Measurements from ENCODE around the gene TMEM179B. TPM values are rescaled to one million over a fixed set of nuclear protein-coding genes. Genes with fewer than 3 reads are reported as not detected.
"Not testable (repeated sequence)": the region's sequence is repeated elsewhere in the genome, so short reads cannot be mapped to it uniquely, and the experiment has no call there.

TMEM179B gene
- polyA plus RNA-seq = 10 to 100 TPM; 46.7 to 79.3 (median 59.2) TPM
- long read RNA-seq, donor 1, transcript TMEM179B-201 (5 exons, 1,023 nt) = major isoform, 76 of 201 reads
- long read RNA-seq, donor 1, partial matches to known transcripts = 16 of 201 reads
- long read RNA-seq, donor 1, other reads (novel, unspliced or antisense) = 106 of 201 reads
- long read RNA-seq, donor 2, transcript TMEM179B-201 (5 exons, 1,023 nt) = major isoform, 12 of 13 reads
- long read RNA-seq, donor 2, partial matches to known transcripts = 0 of 13 reads
- long read RNA-seq, donor 2, other reads (novel, unspliced or antisense) = 0 of 13 reads
- long read RNA-seq, donor 3, transcript TMEM179B-201 (5 exons, 1,023 nt) = major isoform, 20 of 21 reads
- long read RNA-seq, donor 3, partial matches to known transcripts = 0 of 21 reads
- long read RNA-seq, donor 3, other reads (novel, unspliced or antisense) = 0 of 21 reads
- long read RNA-seq, donor 4 = 0 reads
- long read RNA-seq, donor 5, transcript TMEM179B-201 (5 exons, 1,023 nt) = major isoform, 5 of 5 reads
- long read RNA-seq, donor 5, partial matches to known transcripts = 0 of 5 reads
- long read RNA-seq, donor 5, other reads (novel, unspliced or antisense) = 0 of 5 reads
- long read RNA-seq, donor 6, transcript TMEM179B-201 (5 exons, 1,023 nt) = major isoform, 38 of 119 reads
- long read RNA-seq, donor 6, partial matches to known transcripts = 47 of 119 reads
- long read RNA-seq, donor 6, other reads (novel, unspliced or antisense) = 32 of 119 reads
- long read RNA-seq, donor 7 = 0 reads
- long read RNA-seq, donor 8, partial matches to known transcripts = 0 of 1 reads
- long read RNA-seq, donor 8, other reads (novel, unspliced or antisense) = 0 of 1 reads
- long read RNA-seq, donor 9, transcript TMEM179B-201 (5 exons, 1,023 nt) = major isoform, 10 of 26 reads
- long read RNA-seq, donor 9, partial matches to known transcripts = 6 of 26 reads
- long read RNA-seq, donor 9, other reads (novel, unspliced or antisense) = 9 of 26 reads
- long read RNA-seq, donor 10, transcript TMEM179B-201 (5 exons, 1,023 nt) = major isoform, 33 of 42 reads
- long read RNA-seq, donor 10, partial matches to known transcripts = 7 of 42 reads
- long read RNA-seq, donor 10, other reads (novel, unspliced or antisense) = 0 of 42 reads

GRCh38 chr11:62787005-62787759, at the start of gene TMEM179B:
Gene TMEM179B (plus strand): TSS chr11:62787402. CDS start chr11:62787432, 30 bp downstream.
- FAIRE-seq = no peak
- H3K36me3 ChIP-seq (ENCODE audit: control insufficient read depth in 3 of 3, insufficient read depth in 2 of 3, low read depth in 1 of 3, low read length in 3 of 3) = peaks cover 3 to 55% (median 11%) of the 10 kb centered on the region in 3 donors
- no peaks in the 10 kb centered on the region for H3K27me3 ChIP-seq (ENCODE audit: control insufficient read depth in 3 of 3, insufficient read depth in 3 of 3, low read length in 3 of 3)
- peak within 1 kb of the TSS; percentile 92 to 99 (median 92) for H3K27ac ChIP-seq (ENCODE audit: low read depth in 1 of 3, low read length in 2 of 3)
- no peaks in the 10 kb centered on the region for H3K9me3 ChIP-seq (ENCODE audit: control insufficient read depth in 2 of 2, insufficient read depth in 1 of 2, low read depth in 1 of 2, low read length in 1 of 2)
- 0 to 1% (median 0%) methylated on average over 51 to 88 of the region's 88 CpGs for WGBS, 3 donors
- peak; percentile 98 to 100 for DNase-seq
- H3K4me3 ChIP-seq (ENCODE audit: low read depth in 1 of 3, low read length in 3 of 3) = peak within 1 kb of the TSS; percentile 86 to 91 (median 87)
- peaks cover 2 to 27% (median 9%) of the 10 kb centered on the region in 3 donors for H3K4me1 ChIP-seq (ENCODE audit: control insufficient read depth in 3 of 3, insufficient read depth in 2 of 3, low read depth in 1 of 3, low read length in 2 of 3)

GRCh38 chr11:62747475-62748160, 39.6 kb upstream of the TMEM179B start:
- H3K9me3 ChIP-seq (ENCODE audit: control insufficient read depth in 2 of 2, insufficient read depth in 1 of 2, low read depth in 1 of 2, low read length in 1 of 2) = no peaks in the 10 kb centered on the region
- H3K4me3 ChIP-seq (ENCODE audit: low read depth in 1 of 3, low read length in 3 of 3) = no peak overlapping the region
- H3K4me1 ChIP-seq (ENCODE audit: control insufficient read depth in 3 of 3, insufficient read depth in 2 of 3, low read depth in 1 of 3, low read length in 2 of 3) = peaks cover 0 to under 1% (median 0%) of the 10 kb centered on the region in 3 donors
- no peaks in the 10 kb centered on the region for H3K27me3 ChIP-seq (ENCODE audit: control insufficient read depth in 3 of 3, insufficient read depth in 3 of 3, low read length in 3 of 3)
- H3K27ac ChIP-seq (ENCODE audit: low read depth in 1 of 3, low read length in 2 of 3) = no peak overlapping the region
- FAIRE-seq (no peak), DNase-seq (no peak)
- H3K36me3 ChIP-seq (ENCODE audit: control insufficient read depth in 3 of 3, insufficient read depth in 2 of 3, low read depth in 1 of 3, low read length in 3 of 3) = peaks cover 2 to 23% (median 3%) of the 10 kb centered on the region in 3 donors
- WGBS, 3 donors = 76 to 84% (median 81%) methylated on average over 9 of the region's 9 CpGs

GRCh38 chr11:62749931-62750330, 37.3 kb upstream of the TMEM179B start:
- not testable (repeated sequence) for H3K27me3 ChIP-seq (ENCODE audit: control insufficient read depth in 3 of 3, insufficient read depth in 3 of 3, low read length in 3 of 3); DNase-seq; H3K9me3 ChIP-seq (ENCODE audit: control insufficient read depth in 2 of 2, insufficient read depth in 1 of 2, low read depth in 1 of 2, low read length in 1 of 2); H3K4me3 ChIP-seq (ENCODE audit: low read depth in 1 of 3, low read length in 3 of 3); FAIRE-seq; H3K27ac ChIP-seq (ENCODE audit: low read depth in 1 of 3, low read length in 2 of 3)
- Histone ChIP-seq H3K36me3 (ENCODE audit: control insufficient read depth in 3 of 3, insufficient read depth in 2 of 3, low read depth in 1 of 3, low read length in 3 of 3) (peaks cover 2 to 29% (median 3%) of the 10 kb centered on the region in 3 donors), H3K4me1 (ENCODE audit: control insufficient read depth in 3 of 3, insufficient read depth in 2 of 3, low read depth in 1 of 3, low read length in 2 of 3) (peaks cover 0 to 10% (median 7%) of the 10 kb centered on the region in 3 donors)
- WGBS, 3 donors = 94 to 98% (median 98%) methylated on average over 5 of the region's 5 CpGs

GRCh38 chr11:62752177-62752785, 34.9 kb upstream of the TMEM179B start:
- Histone ChIP-seq H3K27ac (ENCODE audit: low read depth in 1 of 3, low read length in 2 of 3) (no peak overlapping the region), H3K36me3 (ENCODE audit: control insufficient read depth in 3 of 3, insufficient read depth in 2 of 3, low read depth in 1 of 3, low read length in 3 of 3) (peaks cover 2 to 29% (median 3%) of the 10 kb centered on the region in 3 donors), H3K4me1 (ENCODE audit: control insufficient read depth in 3 of 3, insufficient read depth in 2 of 3, low read depth in 1 of 3, low read length in 2 of 3) (peaks cover 0 to 10% (median 7%) of the 10 kb centered on the region in 3 donors), H3K9me3 (ENCODE audit: control insufficient read depth in 2 of 2, insufficient read depth in 1 of 2, low read depth in 1 of 2, low read length in 1 of 2) (no peaks in the 10 kb centered on the region), H3K27me3 (ENCODE audit: control insufficient read depth in 3 of 3, insufficient read depth in 3 of 3, low read length in 3 of 3) (no peaks in the 10 kb centered on the region), H3K4me3 (ENCODE audit: low read depth in 1 of 3, low read length in 3 of 3) (no peak overlapping the region)
- WGBS, 3 donors = 93 to 96% (median 96%) methylated on average over 14 of the region's 14 CpGs
- no peak for DNase-seq
- no peak for FAIRE-seq

GRCh38 chr11:62752994-62753735, 34.0 kb upstream of the TMEM179B start:
- Histone ChIP-seq H3K36me3 (ENCODE audit: control insufficient read depth in 3 of 3, insufficient read depth in 2 of 3, low read depth in 1 of 3, low read length in 3 of 3) (peaks cover 2 to 26% (median 3%) of the 10 kb centered on the region in 3 donors), H3K27ac (ENCODE audit: low read depth in 1 of 3, low read length in 2 of 3) (peak overlapping the region; percentile 32 to 98 (median 94)), H3K9me3 (ENCODE audit: control insufficient read depth in 2 of 2, insufficient read depth in 1 of 2, low read depth in 1 of 2, low read length in 1 of 2) (no peaks in the 10 kb centered on the region), H3K27me3 (ENCODE audit: control insufficient read depth in 3 of 3, insufficient read depth in 3 of 3, low read length in 3 of 3) (no peaks in the 10 kb centered on the region), H3K4me3 (ENCODE audit: low read depth in 1 of 3, low read length in 3 of 3) (peak overlapping the region in 2 of 3 donors; percentile 58 to 77), H3K4me1 (ENCODE audit: control insufficient read depth in 3 of 3, insufficient read depth in 2 of 3, low read depth in 1 of 3, low read length in 2 of 3) (peaks cover 0 to 10% (median 7%) of the 10 kb centered on the region in 3 donors)
- DNase-seq (no peak), FAIRE-seq (no peak)
- WGBS, 3 donors = 37 to 71% (median 55%) methylated on average over 14 to 15 of the region's 15 CpGs

- peak; percentile 99 to 100 for DNase-seq
Measured at GRCh38 chr11:62753736-62754603, 33.2 kb upstream of the TMEM179B start, which contains the start of gene ZBTB3. Gene ZBTB3 (minus strand): TSS chr11:62754160. CDS start chr11:62753664, 496 bp downstream.

More at GRCh38 chr11:62753736-62754603, 33.2 kb upstream of the TMEM179B start, which contains the start of gene ZBTB3:
- H3K4me3 ChIP-seq (ENCODE audit: low read depth in 1 of 3, low read length in 3 of 3) = peak within 1 kb of the TSS in 2 of 3 donors; percentile 58 to 77
- peaks cover 1 to 24% (median 2%) of the 10 kb centered on the region in 3 donors for H3K36me3 ChIP-seq (ENCODE audit: control insufficient read depth in 3 of 3, insufficient read depth in 2 of 3, low read depth in 1 of 3, low read length in 3 of 3)
- peak within 1 kb of the TSS; percentile 66 to 98 (median 94) for H3K27ac ChIP-seq (ENCODE audit: low read depth in 1 of 3, low read length in 2 of 3)
- no peak for FAIRE-seq
- no peaks in the 10 kb centered on the region for H3K9me3 ChIP-seq (ENCODE audit: control insufficient read depth in 2 of 2, insufficient read depth in 1 of 2, low read depth in 1 of 2, low read length in 1 of 2)
- H3K27me3 ChIP-seq (ENCODE audit: control insufficient read depth in 3 of 3, insufficient read depth in 3 of 3, low read length in 3 of 3) = no peaks in the 10 kb centered on the region
- 0 to 1% (median 1%) methylated on average over 47 of the region's 47 CpGs for WGBS, 3 donors
- H3K4me1 ChIP-seq (ENCODE audit: control insufficient read depth in 3 of 3, insufficient read depth in 2 of 3, low read depth in 1 of 3, low read length in 2 of 3) = peaks cover 0 to 10% (median 7%) of the 10 kb centered on the region in 3 donors
